ENCODE measurements around the gene OR52I1.
A peak's percentile ranks its signal among the peaks of the same experiment; 100 is the strongest.

The OR52I1 gene

DNA sequence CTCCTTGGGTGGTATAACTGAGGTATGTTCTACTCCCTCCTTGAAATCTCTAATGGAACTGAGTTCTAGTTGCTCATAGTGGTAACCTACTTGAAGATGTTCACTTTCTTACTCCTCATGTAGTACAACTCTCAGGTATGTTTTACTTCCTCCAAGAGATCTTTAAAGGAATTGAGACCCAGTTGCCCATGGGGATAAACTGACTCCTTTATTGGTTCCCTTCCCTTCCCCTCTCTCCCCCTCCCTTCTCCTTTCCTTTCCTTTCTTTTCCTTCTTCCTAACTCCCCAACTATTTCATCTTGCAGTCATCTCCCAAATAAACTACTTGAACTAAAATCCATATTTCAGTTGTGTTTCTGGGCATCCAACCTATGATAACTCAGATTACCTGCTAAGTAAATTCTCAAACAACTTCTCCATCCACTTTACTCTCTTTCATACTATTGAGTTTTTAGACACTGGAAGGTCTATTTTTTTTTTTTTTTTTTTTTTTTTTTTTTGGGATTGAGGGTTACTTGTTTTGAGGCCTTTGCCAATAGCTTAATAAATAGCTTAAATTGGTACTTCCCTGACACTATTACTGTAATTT is 22.1 kb downstream of the OR52I1 start:
- no peak for DNase-seq

DNA sequence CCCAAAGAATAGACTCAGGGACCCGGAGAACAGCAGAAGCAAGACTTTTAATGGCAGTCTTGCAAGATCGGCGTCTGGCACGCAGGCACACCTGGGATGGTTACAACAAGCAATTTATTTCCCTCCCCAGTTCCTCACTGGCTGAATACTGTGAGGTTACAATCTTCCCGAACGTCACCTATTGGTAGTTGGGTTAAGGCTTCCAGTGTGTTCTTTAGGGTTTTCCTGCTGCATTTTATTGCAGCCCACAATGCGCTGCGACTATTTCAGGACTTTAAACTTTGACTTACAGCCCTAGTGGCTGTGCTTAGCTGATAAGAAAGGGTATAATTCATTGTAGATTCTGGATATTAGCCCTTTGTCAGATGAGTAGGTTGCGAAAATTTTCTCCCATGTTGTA is 25.7 kb downstream of the OR52I1 start:
- DNase-seq: no peak

DNA sequence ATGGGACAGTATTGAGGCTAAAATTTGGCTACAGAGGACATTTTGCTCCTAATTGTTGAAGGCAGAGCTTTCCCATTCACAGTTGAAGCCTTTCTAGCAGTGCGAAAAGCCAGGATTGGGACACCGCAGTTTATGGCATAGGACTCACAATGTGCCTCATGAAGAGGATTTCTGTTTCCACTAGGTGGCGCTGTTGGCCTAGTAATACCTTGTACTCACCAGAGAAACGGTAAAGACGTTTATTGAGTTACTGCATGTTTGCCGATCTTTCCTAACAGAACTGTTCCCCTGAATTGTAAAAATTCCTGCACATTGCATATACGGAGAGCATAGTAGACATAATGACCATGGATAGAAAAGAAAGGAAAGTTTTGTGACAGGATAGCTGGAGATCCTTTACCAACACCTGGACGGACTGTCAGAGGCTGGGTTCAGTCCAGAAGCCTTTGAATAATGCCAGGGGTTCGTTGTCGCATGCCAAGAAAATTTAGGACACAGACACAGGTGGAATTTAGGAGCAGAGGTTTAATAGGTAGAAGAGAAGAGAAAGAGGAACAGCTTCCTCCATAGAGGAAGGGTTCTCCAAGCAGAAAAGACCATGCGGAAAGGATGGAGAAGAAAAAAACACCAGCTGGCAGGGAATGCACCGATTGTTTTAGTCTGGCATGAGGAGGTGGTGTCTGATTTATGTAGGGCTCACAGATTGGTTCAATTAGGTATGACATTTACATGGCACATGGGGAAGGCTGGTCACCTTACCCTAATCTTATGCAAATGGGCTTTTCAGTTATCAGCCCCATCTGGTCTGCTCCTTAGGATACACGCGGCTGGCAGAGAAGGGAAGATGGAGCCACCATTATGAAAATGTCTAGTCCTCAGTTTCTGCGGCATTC is 32.6 kb downstream of the OR52I1 start:
- peak; percentile 66 for DNase-seq

DNA sequence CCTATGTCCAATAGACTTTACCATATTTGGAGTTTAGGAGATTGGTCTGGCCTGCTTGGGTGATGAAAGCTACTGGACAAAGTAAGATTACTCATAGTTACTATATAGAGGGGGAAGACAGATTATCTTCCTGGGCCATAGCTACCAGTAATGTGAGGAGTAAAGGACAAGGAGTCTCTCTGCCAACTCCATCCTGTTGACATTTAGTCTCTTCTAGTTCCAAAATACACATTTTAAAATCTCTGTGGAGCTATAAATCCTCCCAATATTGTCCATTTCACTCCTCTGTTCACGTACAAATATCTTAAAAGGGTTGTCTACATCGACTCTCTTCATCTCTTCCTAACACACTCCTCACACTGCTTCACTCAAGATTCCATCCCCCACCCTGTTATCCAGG is 42.3 kb downstream of the OR52I1 start:
- no peak for DNase-seq

DNA sequence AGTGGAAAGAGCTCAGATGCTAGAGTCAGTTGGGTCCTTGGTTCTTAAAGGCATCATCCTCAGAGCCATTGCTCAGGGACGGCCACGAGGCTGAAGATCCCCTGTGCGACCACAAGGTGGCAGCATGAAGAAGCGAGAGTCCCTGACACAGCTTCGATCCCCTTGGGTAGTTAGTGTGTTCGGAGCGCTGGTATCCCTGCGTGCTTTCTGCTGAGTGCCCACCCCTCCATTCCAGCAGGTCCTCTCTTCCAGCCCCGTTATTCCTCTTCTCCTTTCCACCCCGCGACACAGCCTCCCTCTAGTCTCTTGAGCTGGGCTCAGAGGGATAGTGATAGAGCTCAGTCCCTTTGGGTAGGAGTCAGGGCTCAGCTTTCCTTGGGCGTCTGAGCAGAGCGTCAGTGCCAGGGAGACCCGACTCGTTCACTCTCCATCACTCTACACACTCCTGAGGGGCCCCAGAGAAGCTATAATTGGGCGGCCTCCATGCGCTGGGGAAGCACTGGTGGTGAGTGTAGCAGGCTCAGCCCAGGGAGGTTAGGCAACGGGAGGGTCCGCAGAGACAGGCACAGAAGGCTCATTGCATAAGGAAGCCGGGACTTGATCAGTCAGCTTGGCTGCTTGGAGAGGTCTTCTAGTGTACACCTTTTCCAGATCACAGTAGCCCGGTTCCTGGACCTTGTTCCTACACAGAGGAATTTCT is 43.3 kb downstream of the OR52I1 start, which contains the start of gene OR51D1:
Gene OR51D1, plus strand, starts transcription at position 516 of the 700 bp plus-strand sequence. CDS start 2,314 bp downstream, outside the sequence.
- DNase-seq: peak; percentile 74

DNA sequence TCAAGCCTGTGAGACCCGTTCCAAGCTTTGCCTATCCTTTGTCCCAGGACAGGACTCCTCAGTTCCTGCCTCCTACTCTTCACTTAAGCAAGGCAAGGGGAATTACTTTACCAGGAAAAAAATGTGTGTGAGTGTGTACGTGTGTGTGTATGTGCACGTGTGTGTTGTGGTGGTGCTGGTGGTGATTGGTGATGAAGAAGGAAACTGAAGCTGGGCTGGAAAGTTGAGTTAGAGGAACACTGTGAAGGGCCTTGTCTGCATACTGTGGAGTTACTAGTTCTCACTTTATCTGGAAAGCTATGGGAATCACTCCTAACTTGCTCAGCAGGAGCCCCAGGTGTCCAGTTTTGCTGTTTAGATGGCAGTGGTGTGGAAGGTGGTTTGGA is 43.8 kb downstream of the OR52I1 start:
- no peak for DNase-seq

DNA sequence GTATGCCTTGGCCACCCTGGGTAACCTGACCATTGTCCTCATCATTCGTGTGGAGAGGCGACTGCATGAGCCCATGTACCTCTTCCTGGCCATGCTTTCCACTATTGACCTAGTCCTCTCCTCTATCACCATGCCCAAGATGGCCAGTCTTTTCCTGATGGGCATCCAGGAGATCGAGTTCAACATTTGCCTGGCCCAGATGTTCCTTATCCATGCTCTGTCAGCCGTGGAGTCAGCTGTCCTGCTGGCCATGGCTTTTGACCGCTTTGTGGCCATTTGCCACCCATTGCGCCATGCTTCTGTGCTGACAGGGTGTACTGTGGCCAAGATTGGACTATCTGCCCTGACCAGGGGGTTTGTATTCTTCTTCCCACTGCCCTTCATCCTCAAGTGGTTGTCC is 46.1 kb downstream of the OR52I1 start:
- no peak for DNase-seq

DNA sequence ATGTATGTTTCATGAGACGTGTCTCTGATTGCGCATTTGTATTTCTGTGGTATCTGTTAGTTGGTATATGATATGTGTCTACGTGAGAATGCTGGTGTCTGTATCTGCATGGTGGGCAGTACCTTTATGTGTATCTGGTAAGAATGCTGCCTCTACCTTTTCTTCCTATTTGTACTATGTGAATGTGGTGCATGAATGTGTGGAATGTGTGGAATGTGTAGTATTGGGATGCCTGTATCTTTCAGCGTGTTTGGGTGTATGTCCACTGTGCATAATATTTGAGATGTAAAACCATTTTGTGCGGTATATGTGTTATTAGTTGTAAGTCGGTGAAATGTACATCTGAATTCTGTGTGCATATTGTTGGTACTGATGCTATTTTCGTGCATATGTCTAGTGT is 47.7 kb downstream of the OR52I1 start:
- DNase-seq: no peak

DNA sequence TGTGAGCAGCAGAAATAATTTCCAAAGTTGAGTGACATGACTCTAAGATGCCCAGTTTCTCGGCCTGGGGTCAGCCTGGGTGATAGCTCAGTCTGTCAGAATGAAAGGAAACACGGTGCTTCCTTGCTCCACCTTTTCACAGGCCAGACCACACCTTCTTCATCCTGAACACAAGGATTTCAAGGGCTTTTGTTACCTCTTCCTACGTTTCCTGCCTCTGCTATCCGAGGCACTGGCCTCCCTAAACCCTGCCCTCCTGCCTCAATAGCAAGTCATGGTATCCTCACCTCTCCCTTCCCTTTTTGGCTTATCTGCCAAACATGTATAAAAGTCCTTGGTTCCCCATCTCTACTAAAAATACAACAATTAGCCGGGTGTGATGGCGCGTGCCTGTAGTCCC is 48.2 kb downstream of the OR52I1 start:
- no peak for DNase-seq

DNA sequence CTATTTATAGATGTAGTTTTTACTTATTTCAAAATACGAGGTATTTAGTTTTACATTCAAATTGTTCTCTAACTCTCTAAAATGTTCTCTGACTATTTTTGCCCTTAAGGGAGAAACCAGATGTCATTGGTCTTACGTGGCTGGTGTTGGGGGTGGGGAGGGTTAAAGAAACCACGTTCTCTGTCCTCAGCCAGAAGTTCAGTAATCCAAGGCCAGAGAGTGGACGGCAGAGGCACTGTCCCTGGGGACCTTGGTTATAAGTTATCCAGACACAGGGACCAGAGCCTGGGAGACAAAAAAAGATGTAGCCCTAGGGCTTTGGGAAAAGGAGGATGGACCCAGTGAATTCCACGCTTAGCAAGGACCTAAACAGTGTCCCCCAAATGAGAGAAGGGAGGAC is 49.2 kb downstream of the OR52I1 start:
- DNase-seq: peak; percentile 31

DNA sequence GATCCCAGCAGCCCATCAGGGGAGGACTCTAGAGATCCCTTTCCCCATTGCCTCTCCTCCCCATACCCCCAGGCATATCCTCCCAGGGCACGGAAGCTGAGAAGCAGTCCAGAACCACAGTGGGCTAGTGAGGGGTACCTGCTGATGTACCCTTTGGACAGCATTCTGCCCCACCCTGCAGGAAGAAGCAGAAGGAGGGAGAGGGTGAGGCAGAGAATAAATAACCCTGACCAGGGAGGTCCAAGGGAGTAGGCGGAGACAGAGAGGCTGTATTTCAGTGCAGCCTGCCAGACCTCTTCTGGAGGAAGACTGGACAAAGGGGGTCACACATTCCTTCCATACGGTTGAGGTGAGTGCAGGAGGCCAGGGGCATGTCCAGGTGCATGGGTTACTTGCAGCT is 49.8 kb downstream of the OR52I1 start, which contains the start of gene OR51E1:
Gene OR51E1, plus strand, starts transcription at position 301 of the 400 bp plus-strand sequence. CDS start 8,545 bp downstream, outside the sequence.
- DNase-seq: no peak

DNA sequence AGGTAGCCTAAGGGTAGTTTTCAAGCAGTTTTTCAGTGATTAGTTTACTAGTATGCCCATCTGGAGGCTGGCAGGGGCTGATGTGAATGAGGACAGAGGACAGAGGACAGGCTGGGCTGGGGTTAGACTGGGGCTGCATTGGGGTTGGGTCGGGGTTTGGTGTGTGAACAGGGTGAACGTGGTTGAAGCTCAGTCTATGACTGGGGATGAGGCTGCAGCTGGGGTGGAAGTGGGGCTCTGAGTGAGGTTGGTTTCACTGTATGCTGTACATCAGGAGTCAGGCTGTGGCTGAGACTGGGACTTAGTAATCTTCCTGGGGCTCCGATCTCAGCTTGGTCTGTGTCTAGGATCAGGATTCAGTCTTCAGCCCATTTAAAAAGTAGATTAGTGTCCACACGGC is 50.4 kb downstream of the OR52I1 start:
- DNase-seq: no peak
